Keratinocyte (primary cell): ENCODE measurements around the gene SPATA24. TPM values are rescaled to one million over a fixed set of nuclear protein-coding genes. Genes with fewer than 3 reads are reported as not detected.

Experiments used
- DNase-seq: peaks from one replicate; pipeline ENCODE4 v3.0.0-alpha.2; 2011; ENCODE audit warnings: low read depth, missing footprints, low spot score
- FAIRE-seq: peaks from 2 replicates; lab custom pipeline; 2011; peaks lifted over from hg19 to GRCh38; lab: Jason Lieb, UNC
- H2AFZ ChIP-seq: 2 replicates; pipeline ENCODE4 v1.6.0; 2012; ENCODE audit warnings: low read length, control low read depth, inconsistent platforms; ENCODE audit not compliant: control insufficient read depth
- H3K27ac ChIP-seq: 2 replicates; pipeline ENCODE4 v1.5.1; 2011; ENCODE audit warnings: low read length; ENCODE audit not compliant: control insufficient read depth, insufficient read depth
- H3K27me3 ChIP-seq: 3 replicates; pipeline ENCODE4 v1.6.0; 2011; ENCODE audit warnings: low read length; ENCODE audit not compliant: control insufficient read depth, insufficient read depth; ENCODE audit errors: extremely low read depth
- H3K36me3 ChIP-seq, 2 experiments: 2 replicates in 1 of 2; 3 replicates in 1 of 2; pipeline ENCODE4 v1.5.1; 2011; ENCODE audit warnings: low read length in 2 of 2, mild to moderate bottlenecking in 1 of 2; ENCODE audit not compliant: control insufficient read depth in 2 of 2, insufficient read depth in 2 of 2; ENCODE audit errors: extremely low read depth in 1 of 2
- H3K4me1 ChIP-seq: 3 replicates; pipeline ENCODE4 v1.5.1; 2011; ENCODE audit warnings: low read length; ENCODE audit not compliant: control insufficient read depth, insufficient read depth; ENCODE audit errors: extremely low read depth
- H3K4me2 ChIP-seq: 3 replicates; pipeline ENCODE4 v1.6.0; 2011; ENCODE audit warnings: low read depth, low read length; ENCODE audit not compliant: control insufficient read depth, insufficient read depth; ENCODE audit errors: extremely low read depth
- H3K4me3 ChIP-seq, 3 experiments: fragments of 200-600 bp in 1 of 3; sonication (generic) in 1 of 3; 2 replicates in 2 of 3; 3 replicates in 1 of 3; pipeline ENCODE4 v1.5.1; 2011 to 2016; ENCODE audit warnings: low read length in 3 of 3, mild to moderate bottlenecking in 3 of 3, control low read depth in 2 of 3, inconsistent platforms in 1 of 3, low read depth in 1 of 3, mixed read lengths in 1 of 3, mixed run types in 1 of 3, moderate library complexity in 1 of 3; ENCODE audit not compliant: control insufficient read depth in 2 of 3, insufficient read depth in 2 of 3; ENCODE audit errors: extremely low read depth in 1 of 3
- H3K79me2 ChIP-seq: 2 replicates; pipeline ENCODE4 v1.6.0; 2012; ENCODE audit warnings: low read length; ENCODE audit not compliant: control insufficient read depth, insufficient read depth
- H3K9ac ChIP-seq: 3 replicates; pipeline ENCODE4 v1.6.0; 2011; ENCODE audit warnings: low read length; ENCODE audit not compliant: control insufficient read depth, insufficient read depth; ENCODE audit errors: extremely low read depth
- H3K9me1 ChIP-seq: 3 replicates; pipeline ENCODE4 v1.6.0; 2011; ENCODE audit warnings: low read length; ENCODE audit not compliant: control insufficient read depth, insufficient read depth; ENCODE audit errors: extremely low read depth
- H3K9me3 ChIP-seq: 2 replicates; pipeline ENCODE4 v1.5.1; 2012; ENCODE audit warnings: low read depth, low read length; ENCODE audit not compliant: control insufficient read depth
- H4K20me1 ChIP-seq: 3 replicates; pipeline ENCODE4 v1.6.0; 2011; ENCODE audit warnings: low read length; ENCODE audit not compliant: control insufficient read depth, insufficient read depth; ENCODE audit errors: extremely low read depth
- CTCF ChIP-seq, 3 experiments: IDR thresholded peaks in 1 of 3; conservative IDR thresholded peaks in 1 of 3; optimal IDR thresholded peaks in 1 of 3; 2 replicates in 2 of 3; 3 replicates in 1 of 3; pipeline versions ENCODE3 to v1.5.1; 2011; ENCODE audit warnings: low read length in 3 of 3, mild to moderate bottlenecking in 3 of 3, moderate library complexity in 2 of 3, control low read depth in 1 of 3, inconsistent platforms in 1 of 3; ENCODE audit not compliant: insufficient read depth in 2 of 3; ENCODE audit errors: extremely low read depth in 1 of 3
- EZH2 ChIP-seq: IDR thresholded peaks from one replicate; pipeline ENCODE4 v1.6.1; 2012; ENCODE audit warnings: inconsistent platforms, mild to moderate bottlenecking, low read length, moderate library complexity
- dilution Hi-C: fragments of 300-500 bp; cut with MboI; formaldehyde crosslinking; loops from one replicate; pipeline ENCODE4 v1.7.0; 2020; ENCODE audit warnings: low sequenced_read_pairs; ENCODE audit not compliant: extremely low pct_ligation_motif_present
- polyA plus RNA-seq, 5 experiments: library from polyadenylated mRNA; depleted of rRNA in 3 of 5; stranded (reverse) in 3 of 5; stranded (forward) in 1 of 5; unstranded in 1 of 5; fragments of >200 nt; gene quantifications; 1 replicate in 1 of 5; 2 replicates in 3 of 5; 3 replicates in 1 of 5; pipeline versions ENCODE4 v1.2.1 to v1.2.3, GENCODE V29; 2011 to 2012; ENCODE audit warnings: missing spikeins in 2 of 5, low read depth in 1 of 5, low replicate concordance in 1 of 5

SPATA24 gene
- polyA plus RNA-seq, 1 donor (not counting 4 experiments of a cell fraction or from before 2014, with no cell fraction given): 4.9 TPM

GRCh38 chr5:139389701-139390638 lies 13.9 kb downstream of the SPATA24 start, which contains the start of gene MZB1:
MZB1 (minus strand) TSS chr5:139389913; CDS start chr5:139389856, 57 bp downstream.
- Histone ChIP-seq H3K9ac (no peak within 1 kb of the TSS), H3K4me3 (no peak within 1 kb of the TSS), H3K9me3 (no peaks in the 10 kb centered on the region), H3K4me2 (no peak within 1 kb of the TSS), H4K20me1 (no peaks in the 10 kb centered on the region), H3K79me2 (peaks cover 15% of the 10 kb centered on the region), H3K9me1 (no peaks in the 10 kb centered on the region), H3K36me3 (no peaks in the 10 kb centered on the region), H3K4me1 (peaks cover 36% of the 10 kb centered on the region), H3K27ac (peak within 1 kb of the TSS; percentile 91), H3K27me3 (no peaks in the 10 kb centered on the region), H2AFZ (no peak within 1 kb of the TSS)
- FAIRE-seq (no peak), DNase-seq (no peak)
- TF ChIP-seq EZH2 (no peak), CTCF (optimal IDR thresholded peaks at IDR 0.05 in 1 of 3, IDR thresholded peaks at IDR 0.05 in 1 of 3, conservative IDR thresholded peaks at IDR 0.05 in 1 of 3; ENCODE audit: extremely low read depth in 1 of 3, insufficient read depth in 2 of 3, low read length in 3 of 3) (no peak)
- dilution Hi-C loops: no loop called here

GRCh38 chr5:139388198-139388821 lies 15.6 kb downstream of the SPATA24 start:
- no peak overlapping the region for H3K4me3 ChIP-seq
- DNase-seq (no peak), FAIRE-seq (no peak)
- TF ChIP-seq CTCF (optimal IDR thresholded peaks at IDR 0.05 in 1 of 3, IDR thresholded peaks at IDR 0.05 in 1 of 3, conservative IDR thresholded peaks at IDR 0.05 in 1 of 3; ENCODE audit: extremely low read depth in 1 of 3, insufficient read depth in 2 of 3, low read length in 3 of 3): no peak
- no peak for TF ChIP-seq EZH2
- H3K36me3 ChIP-seq: no peaks in the 10 kb centered on the region
- no peaks in the 10 kb centered on the region for H3K9me3 ChIP-seq
- H3K9me1 ChIP-seq: no peaks in the 10 kb centered on the region
- H3K9ac ChIP-seq: no peak overlapping the region
- peaks cover 39% of the 10 kb centered on the region for H3K4me1 ChIP-seq
- H3K27me3 ChIP-seq: no peaks in the 10 kb centered on the region
- H4K20me1 ChIP-seq: no peaks in the 10 kb centered on the region
- H2AFZ ChIP-seq: no peak overlapping the region
- no peak overlapping the region for H3K4me2 ChIP-seq
- dilution Hi-C loops: no loop called here
- peaks cover 4% of the 10 kb centered on the region for H3K79me2 ChIP-seq
- H3K27ac ChIP-seq: no peak overlapping the region
